HG03432 (cell line): ENCODE results near the gene CARNS1.
A peak's percentile ranks its signal among the peaks of the same experiment; 100 is the strongest.

Source experiments
- ATAC-seq: cut with Tn5 transposase; IDR thresholded peaks from one replicate; pipeline ENCODE4 v1.9.1; 2021; ENCODE audit warnings: mild to moderate bottlenecking, moderate library complexity; ENCODE audit not compliant: unreplicated experiment

CARNS1 gene

DNA sequence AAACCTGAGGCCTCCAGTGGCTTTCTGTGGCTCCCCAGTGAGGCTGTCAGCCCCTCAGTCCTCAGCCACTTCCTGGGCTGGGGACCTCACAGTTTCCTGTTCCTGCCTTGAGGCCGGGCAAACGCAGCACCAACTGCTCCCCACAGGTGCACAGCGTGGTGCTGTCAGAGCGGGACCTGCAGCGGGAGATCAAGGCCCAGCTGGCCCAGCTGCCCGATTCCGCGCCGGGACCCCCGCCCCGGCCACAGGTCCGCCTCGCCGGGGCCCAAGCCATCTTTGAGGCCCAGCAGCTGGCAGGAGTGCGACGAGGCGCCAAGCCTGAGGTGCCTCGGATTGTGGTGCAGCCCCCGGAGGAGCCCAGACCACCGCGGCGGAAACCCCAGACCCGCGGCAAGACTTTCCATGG is 6.2 kb upstream of the CARNS1 start:
- peak; percentile 47 for ATAC-seq

DNA sequence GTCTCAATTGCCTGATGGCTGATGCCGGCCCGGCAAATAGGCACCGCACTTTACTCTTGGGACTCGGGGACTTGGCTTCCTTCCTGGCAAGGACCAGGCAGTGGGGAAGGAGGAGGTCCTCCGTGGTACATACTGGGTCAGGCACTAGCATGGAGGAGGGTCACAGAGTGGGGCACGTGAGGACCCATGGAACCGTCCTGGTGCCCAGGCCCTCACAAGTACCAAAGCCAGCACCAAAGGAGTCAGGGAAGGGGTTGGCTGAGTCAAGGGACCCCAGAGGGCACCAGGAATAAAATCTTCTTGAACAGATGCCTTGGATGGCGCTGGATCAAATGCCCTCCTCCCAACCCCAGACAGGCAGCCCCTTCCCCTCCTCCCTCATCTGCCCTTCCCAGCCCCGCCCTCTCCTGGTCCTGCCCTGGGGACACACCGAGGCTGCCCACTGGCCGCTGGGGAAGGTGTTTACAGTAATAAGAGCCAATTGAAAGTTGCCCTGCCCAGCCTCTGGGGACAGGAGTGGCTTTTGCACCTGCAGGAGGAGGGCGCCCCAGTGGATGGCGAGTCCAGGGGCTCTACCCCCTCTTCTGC is 5.6 kb upstream of the CARNS1 start:
- no peak for ATAC-seq

DNA sequence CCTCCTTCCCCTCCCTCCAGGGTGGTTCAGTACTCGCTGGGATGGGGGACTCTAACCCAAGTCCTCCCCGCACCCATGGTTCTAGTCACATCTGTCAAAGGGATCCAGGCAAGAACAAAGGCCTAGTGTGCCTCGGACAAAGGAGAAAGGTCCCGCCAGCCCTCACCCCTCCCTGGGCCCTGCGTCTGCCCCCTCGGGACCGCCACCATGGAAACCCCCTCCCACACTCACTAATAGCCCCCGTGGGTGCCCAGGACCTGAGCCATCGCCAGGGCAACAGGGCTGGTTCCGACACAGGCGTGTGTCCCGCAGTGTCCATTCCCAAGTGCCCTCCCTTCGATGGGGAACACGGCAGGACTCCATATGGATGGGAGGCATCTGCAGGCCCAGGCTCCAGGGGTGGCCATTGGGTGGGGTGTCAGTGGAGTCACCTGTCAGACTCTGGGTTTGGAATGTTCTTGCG is 5.1 kb upstream of the CARNS1 start:
- no peak for ATAC-seq

DNA sequence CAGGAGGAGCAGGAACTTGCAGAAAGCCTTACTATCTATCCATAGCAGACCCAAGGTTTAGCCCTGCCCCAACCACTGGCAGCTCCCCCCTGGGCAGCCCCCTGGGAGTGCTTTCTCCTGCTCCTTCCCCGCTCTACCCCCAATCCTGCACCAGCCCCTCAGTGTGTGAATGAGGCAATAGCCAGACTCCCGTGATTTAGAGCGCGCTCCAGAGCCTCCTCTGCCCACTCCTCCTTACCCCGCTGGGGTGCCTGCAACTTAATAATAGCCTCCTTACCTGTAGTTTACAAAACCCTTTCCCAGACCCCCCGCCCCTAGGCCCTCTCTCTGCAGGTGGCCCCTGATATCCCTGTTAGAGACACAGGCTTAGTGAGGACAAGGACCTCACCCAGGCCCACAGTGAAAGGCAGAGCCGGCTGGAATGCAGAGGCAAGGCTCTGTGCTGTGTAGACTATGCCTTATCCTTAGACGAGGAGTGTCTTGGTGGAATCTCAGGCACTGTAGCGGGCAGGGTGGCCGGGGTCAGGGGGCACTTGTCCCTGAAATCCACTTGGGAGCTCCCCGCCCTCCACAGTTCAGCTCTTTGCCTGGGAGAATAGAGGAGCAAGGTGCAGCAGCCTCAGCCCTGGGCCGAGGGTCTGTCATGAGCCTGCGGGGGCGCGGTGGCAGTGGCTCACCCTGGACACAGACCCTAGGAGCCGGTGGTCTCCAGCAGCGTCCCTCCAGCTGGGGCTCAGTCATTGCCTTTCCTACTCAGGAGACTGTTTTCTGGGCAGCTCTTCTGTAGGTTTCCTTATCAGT is 4.3 kb upstream of the CARNS1 start:
- no peak for ATAC-seq

DNA sequence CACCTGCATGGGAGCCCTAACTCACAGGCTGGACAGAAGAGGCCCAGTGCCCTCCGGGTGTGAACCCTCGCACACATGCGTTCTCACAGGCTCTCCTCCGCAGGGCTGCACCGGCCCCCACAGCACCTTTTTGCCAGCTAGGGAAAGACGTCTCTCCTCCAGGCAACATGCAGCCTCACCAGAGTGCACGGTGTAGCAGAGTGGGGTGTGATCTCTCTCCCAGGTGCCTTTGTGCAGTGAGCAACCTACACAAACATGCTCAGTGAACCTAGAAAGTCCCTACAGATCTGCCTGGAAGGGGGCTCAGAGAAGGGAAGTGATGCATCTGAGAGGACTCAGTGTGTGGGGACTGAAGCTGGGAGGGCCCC is 3.7 kb upstream of the CARNS1 start:
- ATAC-seq: no peak

DNA sequence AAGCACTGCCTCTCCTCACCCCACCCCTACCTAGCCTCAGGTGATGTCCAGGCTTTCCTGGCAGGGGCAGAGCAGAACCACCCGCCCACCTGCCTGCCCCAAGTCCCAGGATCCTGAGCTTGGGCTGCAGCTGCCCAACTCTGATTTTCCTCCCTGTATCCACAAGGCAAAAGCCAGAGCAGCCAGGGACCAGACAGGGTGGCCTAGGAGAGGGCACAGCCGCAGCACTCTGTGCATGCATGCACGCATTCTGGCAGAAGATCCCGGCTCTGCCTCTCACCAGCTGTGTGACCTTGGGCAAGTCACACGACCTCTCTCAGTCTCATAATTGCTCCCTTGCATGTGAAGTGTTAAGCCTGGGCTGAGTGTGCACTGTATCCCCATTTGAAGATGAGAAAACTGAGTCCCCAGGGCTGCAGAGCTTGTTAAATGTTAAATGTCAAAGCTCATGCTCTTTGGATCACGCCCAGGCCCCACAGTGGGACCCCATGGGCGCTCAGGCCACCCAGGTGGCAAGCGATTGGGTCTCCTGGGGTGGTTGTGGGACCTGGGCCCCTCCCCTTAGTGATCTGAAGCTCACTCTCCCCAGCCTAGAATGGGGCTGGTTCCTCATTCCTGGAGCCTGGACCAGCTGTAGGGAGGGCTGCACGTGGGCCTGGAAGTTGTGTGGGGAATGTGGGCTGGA is 2.8 kb upstream of the CARNS1 start:
- ATAC-seq: no peak

DNA sequence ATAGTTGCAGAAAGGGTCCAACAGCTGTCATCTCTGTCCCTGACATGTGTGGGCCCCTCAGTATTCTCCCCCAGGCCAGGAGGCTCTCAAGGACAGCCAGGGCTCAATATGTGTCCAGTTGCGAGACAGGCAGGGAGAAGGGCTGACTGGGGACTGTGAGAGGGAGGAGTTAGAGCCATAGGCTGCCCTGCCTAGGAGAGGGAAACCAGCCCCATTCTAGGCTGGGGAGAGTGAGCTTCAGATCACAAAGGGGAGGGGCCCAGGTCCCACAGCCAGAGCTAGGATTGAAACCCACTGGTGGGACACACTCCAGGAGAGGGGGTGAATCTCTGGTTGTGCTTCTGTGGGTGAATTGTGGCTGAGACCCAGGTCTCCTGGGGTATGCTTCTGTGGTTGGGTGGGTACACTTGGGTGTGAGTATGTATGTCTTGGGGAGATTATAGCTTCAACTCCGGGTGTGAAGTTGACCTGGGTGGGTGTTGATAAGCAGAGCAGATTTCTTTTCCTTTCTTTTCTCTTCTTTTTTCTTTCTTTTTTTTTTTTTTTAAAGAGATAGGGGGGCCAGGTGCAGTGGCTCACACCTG is 2.1 kb upstream of the CARNS1 start:
- no peak for ATAC-seq

DNA sequence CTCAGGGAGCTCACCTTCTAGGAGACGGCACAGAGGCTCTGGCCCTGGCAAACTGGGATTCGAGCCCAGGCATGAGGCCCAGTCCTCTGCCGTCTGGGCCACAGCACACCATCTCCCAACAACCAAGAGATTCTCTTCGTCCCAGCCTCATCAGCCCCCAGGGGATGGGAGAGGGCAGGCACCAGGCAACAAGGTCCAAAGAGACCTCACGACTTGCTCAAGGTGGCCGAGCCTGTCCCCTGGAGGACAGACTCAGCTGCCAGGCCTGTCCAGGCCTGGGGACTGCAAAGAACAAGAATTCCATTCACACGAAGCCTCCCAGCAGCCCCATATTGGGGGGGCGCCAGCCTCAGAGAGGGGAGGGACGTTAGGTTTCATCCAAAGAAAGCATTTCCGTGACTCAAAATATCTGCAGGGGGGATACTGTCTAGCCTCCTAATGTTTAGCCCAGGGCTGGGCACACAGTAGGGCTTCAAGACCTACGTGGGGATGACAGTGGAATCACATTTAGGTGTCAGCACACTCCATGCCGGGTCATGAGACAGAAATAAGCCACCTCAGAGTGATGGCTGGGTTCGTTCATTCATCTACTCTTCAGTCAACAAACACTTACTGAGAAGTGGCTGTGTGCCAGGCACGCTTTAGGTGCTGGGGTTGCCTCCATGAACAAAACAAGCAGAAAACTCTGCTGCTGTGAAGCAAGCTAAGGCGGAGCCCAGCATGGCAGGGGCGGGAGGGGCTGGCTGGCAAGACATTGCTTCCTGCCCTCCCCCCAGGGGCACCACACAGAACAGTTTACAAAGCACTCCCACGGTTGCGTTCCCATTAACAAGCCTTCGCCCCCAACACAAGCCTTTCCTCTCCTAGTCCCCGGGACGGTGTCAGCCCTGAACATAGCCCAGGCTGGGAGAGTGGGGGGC is 1.2 kb downstream of the CARNS1 start:
- no peak for ATAC-seq

DNA sequence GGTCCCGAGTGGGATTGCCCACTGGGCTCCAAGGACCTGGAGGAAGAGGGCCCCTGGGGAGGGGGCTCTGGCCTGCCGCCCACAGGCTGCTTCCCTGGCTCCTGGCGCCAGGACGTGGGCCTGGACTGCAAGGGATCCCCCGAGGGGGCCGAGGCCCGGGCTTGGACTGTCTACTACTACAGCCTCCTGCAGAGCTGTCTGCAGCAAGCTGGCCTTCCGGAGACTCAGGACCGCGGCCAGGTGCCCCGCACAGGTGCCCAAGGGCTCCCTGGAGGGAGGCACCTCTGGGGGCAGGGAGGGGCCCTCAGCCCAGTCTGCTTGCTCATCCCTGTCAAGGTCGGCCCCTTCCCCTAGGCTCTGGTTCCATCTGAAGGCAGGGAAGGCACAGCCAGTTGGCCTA is 1.9 kb downstream of the CARNS1 start:
- ATAC-seq: no peak

DNA sequence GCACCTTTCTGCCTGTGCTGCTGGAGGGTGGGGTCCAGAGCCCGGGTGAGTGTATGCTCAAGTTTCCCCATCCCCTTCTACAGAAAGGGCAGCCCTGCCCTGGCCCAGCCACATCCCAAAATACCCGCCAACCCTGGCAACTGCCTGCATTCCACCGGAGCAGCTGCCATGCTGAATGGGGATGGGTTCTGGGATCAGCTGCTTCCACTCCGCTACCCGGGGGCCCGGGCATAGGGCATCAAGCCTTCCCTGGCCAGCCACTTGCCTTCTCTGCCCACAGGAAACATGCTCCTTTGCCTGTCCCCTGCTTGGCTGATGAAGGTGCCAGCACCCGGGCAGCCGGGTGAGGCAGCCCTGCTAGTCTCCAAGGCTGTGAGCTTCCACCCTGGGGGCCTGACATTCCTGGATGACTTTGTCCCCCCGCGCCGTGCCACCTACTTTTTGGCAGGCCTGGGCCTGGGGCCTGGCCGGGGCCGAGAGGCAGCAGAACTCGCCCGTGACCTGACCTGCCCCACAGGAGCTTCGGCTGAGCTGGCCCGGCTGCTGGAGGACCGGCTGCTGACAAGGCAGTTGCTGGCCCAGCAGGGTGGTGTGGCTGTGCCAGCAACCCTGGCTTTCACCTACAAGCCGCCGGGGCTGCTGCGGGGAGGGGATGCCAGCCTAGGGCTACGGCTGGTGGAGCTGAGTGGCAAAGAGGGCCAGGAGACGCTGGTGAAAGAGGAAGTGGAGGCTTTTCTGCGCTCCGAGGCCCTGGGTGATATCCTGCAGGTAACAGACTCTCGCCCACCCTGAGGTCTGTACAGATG is 3.2 kb downstream of the CARNS1 start:
- ATAC-seq: no peak

DNA sequence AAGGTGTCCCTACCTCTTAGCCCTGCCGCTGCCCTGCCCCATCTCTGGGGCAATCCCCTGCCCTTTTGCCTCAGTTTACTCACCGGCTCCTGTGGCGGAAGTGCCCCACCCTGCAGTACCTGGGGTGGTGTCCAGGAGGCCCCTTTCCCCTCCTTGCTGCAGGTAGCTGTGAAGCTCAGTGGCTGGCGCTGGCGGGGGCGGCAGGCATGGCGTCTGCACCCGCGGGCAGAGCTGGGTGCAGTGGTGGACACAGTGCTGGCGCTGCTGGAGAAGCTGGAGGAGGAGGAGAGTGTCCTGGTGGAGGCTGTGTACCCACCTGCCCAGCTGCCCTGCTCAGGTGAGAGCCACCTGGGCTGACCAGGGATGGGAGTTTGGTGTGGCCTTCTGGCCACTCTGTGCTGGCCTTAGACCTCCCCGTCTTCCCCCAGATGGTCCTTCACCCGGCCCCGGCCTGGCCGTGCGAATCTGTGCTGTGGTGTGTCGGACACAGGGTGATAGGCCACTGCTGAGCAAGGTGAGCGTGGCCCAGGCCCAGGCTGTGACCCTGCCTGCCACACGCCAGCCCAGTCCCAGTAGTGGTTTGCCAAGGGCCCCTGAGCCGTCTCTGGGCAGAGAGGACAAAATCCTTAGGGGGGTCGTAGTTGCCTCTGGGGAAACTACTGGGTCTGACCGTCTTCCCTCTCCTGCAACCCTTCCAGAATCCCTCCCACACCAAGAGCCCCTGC is 4.0 kb downstream of the CARNS1 start:
- ATAC-seq: no peak

DNA sequence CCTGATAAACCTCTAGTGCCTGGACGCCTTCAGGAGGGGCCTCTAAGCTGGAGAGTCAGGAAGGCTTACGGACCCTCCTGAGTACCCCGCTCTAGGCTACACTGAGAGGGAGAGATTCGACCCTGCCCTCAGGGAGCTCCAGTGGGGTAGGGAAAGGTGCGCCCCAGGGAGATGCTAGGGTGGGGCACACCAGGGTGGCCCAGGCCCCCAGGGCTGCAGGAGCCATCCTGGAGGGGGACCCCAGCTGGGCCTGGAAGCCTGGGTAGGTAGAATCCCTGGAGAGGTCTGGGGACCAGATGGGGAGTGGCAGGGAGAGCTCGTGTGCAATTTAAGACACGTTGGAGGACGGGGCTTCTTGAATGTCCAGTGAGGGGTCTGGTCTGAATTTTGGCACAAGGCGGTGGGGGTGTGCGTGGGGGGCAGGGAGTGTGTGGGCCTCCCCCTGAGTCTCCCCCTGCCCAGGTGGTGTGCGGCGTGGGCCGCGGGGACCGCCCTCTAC is 4.7 kb downstream of the CARNS1 start:
- ATAC-seq: no peak

DNA sequence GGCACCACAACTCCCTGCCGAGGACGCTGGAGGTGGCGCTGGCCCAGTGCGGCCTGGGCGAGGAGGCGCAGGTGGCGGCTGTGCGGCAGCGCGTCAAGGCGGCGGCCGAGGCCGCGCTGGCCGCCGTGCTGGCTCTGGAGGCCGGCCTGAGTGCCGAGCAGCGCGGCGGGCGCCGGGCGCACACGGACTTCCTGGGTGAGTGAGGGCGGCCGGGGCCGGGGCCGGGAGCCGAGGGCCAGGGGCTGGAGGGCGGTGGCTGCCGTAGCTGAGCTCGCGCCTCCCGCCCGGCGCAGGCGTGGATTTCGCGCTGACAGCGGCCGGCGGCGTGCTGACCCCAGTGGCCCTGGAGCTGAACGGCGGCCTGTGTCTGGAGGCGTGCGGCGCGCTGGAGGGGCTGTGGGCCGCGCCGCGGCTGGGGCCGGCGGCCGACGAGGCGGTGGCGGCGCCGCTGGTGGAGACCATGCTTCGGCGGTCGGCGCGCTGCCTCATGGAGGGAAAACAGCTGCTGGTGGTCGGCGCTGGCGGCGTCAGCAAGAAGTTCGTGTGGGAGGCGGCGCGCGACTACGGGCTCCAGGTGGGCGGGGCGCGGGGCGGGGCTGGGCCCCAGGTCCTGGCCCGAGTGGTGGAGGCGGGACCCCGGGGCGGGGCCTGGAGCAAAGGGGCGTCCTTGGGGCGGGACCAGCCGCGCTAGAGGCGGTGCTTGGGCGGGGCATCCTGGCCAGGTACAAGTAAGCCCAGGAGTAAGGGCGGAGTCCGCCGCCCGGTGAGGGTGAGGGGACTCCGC is 5.4 kb downstream of the CARNS1 start:
- ATAC-seq: peak; percentile 83

DNA sequence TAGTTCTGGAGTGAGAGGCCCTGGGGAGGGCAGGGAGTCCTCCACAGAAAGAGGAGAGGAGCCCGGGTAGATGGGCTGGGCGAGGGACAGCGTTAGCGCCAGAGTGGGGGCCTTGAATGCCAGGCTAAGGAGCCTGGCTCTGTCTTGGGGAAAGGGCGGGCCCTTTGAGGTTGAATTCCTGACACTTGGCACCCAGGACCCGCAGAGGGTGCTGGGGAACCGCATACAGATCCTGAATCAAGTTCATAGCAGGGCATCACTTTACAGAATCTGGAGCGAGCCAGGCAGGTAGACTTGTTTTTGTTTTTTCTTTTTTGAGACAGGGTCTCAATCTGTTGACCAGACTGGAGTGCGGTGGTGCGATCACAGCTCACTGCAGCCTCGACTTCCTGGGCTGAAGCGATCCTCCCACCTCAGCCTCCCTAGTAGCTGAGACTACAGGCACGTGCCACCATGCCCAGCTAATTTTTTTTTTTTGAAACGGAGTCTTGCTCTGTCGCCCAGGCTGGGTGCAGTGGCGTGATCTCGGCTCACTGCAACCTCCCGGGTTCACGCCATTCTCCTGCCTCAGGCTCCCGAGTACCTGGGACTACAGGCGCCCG is 6.1 kb downstream of the CARNS1 start:
- ATAC-seq: no peak

DNA sequence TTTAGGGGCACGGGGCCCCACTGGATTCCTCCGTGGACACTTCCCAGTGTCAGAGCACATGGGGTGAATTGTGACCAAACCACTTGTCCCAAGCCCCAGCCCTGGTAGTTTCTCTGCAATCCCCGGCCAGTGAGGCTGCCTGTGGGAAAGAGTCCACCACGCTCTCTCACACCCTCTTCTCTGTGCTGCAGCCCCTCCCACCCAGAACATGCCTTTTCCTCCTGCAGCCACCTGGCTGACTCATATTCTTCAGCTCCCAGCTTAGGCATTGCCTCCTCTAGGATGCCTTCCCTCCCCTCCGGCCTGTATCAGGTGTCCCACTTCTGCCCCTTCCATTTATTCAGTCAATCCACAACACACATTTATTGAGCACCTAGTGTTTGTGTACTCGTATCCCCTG is 7.4 kb downstream of the CARNS1 start:
- no peak for ATAC-seq

DNA sequence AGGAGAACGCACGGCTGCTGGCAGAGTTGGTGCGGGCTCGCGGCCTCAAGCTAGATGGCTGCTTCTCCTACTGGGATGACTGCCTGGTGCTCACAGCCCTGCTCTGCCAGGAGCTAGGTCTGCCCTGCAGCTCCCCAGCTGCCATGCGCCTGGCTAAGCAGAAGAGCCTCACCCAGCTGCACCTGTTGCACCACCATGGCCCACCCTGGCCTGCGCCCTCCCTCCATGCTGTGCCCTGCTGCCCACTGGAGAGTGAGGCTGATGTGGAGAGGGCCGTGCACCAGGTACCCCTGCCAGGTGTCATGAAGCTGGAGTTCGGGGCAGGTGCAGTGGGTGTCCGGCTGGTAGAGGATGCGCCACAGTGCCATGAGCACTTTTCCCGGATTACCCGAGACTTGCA is 8.0 kb downstream of the CARNS1 start:
- no peak for ATAC-seq

DNA sequence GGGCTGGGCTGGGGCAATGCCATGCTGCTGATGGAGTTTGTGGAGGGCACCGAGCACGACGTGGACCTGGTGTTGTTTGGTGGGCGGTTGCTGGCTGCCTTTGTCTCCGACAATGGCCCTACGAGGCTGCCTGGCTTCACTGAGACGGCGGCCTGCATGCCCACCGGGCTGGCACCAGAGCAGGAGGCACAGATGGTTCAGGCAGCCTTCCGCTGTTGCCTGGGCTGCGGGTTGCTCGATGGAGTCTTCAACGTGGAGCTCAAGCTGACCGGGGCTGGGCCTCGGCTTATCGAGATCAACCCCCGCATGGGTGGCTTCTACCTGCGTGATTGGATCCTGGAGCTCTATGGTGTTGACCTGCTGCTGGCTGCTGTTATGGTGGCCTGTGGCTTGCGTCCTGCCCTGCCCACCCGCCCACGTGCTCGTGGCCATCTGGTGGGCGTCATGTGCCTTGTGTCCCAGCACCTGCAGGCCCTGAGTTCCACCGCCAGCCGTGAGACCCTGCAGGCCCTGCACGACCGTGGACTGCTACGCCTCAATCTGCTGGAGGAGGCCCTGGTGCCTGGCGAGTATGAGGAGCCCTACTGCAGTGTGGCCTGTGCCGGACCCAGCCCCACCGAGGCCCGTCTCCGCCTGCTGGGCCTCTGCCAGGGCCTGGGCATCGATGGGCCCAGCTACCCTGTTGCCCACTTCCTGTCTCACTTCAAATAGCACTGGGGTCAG is 8.6 kb downstream of the CARNS1 start:
- ATAC-seq: no peak
